Central memory CD8-positive, alpha-beta T cell (primary cell): ENCODE data around the gene DEGS1.
"Not testable (repeated sequence)": the region's sequence is repeated elsewhere in the genome, so short reads cannot be mapped to it uniquely, and the experiment has no call there.

ENCODE experiments used
- ATAC-seq: fragments of 150-1000 bp; cut with Tn5 transposase; replicated peaks from 2 replicates; pipeline ENCODE4 v1.10.0; 2022; ENCODE audit warnings: mild to moderate bottlenecking, moderate FRiP score, moderate number of reproducible peaks; ENCODE audit not compliant: poor library complexity, severe bottlenecking; ENCODE audit errors: extremely low read depth
- DNase-seq, 2 donors: peaks; one replicate each; pipeline ENCODE4 v3.0.0; 2021; ENCODE audit warnings: low spot score in 2 of 2
- H3K27ac Mint-ChIP-seq: one replicate; pipeline ENCODE4 v1.8.0; 2022; ENCODE audit warnings: low read depth, mild to moderate bottlenecking, moderate library complexity, mixed read lengths
- H3K27me3 Mint-ChIP-seq: one replicate; pipeline ENCODE4 v1.8.0; 2022; ENCODE audit warnings: mixed read lengths
- H3K36me3 Mint-ChIP-seq: one replicate; pipeline ENCODE4 v1.8.0; 2022; ENCODE audit warnings: mild to moderate bottlenecking, moderate library complexity, mixed read lengths; ENCODE audit not compliant: insufficient read depth
- H3K4me1 Mint-ChIP-seq: one replicate; pipeline ENCODE4 v1.8.0; 2022; ENCODE audit warnings: mixed read lengths
- H3K4me3 Mint-ChIP-seq: one replicate; pipeline ENCODE4 v1.8.0; 2022; ENCODE audit warnings: mild to moderate bottlenecking, moderate library complexity, mixed read lengths
- H3K9me3 Mint-ChIP-seq: one replicate; pipeline ENCODE4 v1.8.0; 2022; ENCODE audit warnings: mixed read lengths

The DEGS1 gene

GRCh38 chr1:224205438-224205840 is 22.4 kb downstream of the DEGS1 start:
- ATAC-seq: peak; percentile 74

GRCh38 chr1:224205931-224206538 is 23.0 kb downstream of the DEGS1 start:
- Mint-ChIP-seq H3K27ac (peak overlapping the region; percentile 27), H3K4me3 (peak overlapping the region; percentile 21)
- H3K4me1 Mint-ChIP-seq, H3K36me3 Mint-ChIP-seq, DNase-seq, H3K9me3 Mint-ChIP-seq, ATAC-seq, H3K27me3 Mint-ChIP-seq: not testable (repeated sequence)

More at GRCh38 chr1:224205438-224205840, 22.4 kb downstream of the DEGS1 start:
- H3K27me3 Mint-ChIP-seq: no peaks in the 10 kb centered on the region
- H3K4me3 Mint-ChIP-seq: peak overlapping the region; percentile 21
- DNase-seq: no peak
- H3K4me1 Mint-ChIP-seq: peaks cover 6% of the 10 kb centered on the region
- no peaks in the 10 kb centered on the region for H3K36me3 Mint-ChIP-seq
- no peaks in the 10 kb centered on the region for H3K9me3 Mint-ChIP-seq
- H3K27ac Mint-ChIP-seq: peak overlapping the region; percentile 27

- ATAC-seq (no peak), DNase-seq (no peak)
- no peak overlapping the region for H3K4me3 Mint-ChIP-seq
- H3K4me1 Mint-ChIP-seq: no peaks in the 10 kb centered on the region
- no peaks in the 10 kb centered on the region for H3K36me3 Mint-ChIP-seq
- H3K27ac Mint-ChIP-seq: no peak overlapping the region
- H3K27me3 Mint-ChIP-seq: no peaks in the 10 kb centered on the region
- H3K9me3 Mint-ChIP-seq: no peaks in the 10 kb centered on the region
Measured at GRCh38 chr1:224211206-224211962, 28.3 kb downstream of the DEGS1 start.

GRCh38 chr1:224212618-224213061 is 29.6 kb downstream of the DEGS1 start:
- DNase-seq (no peak), ATAC-seq (no peak)
- no peak overlapping the region for H3K27ac Mint-ChIP-seq
- H3K4me3 Mint-ChIP-seq: no peak overlapping the region
- no peaks in the 10 kb centered on the region for H3K27me3 Mint-ChIP-seq
- no peaks in the 10 kb centered on the region for H3K9me3 Mint-ChIP-seq
- no peaks in the 10 kb centered on the region for H3K36me3 Mint-ChIP-seq
- no peaks in the 10 kb centered on the region for H3K4me1 Mint-ChIP-seq

- Mint-ChIP-seq H3K27ac (no peak overlapping the region), H3K9me3 (no peaks in the 10 kb centered on the region), H3K4me1 (no peaks in the 10 kb centered on the region), H3K4me3 (no peak overlapping the region), H3K27me3 (no peaks in the 10 kb centered on the region), H3K36me3 (no peaks in the 10 kb centered on the region)
- ATAC-seq (no peak), DNase-seq (no peak)
Measured at GRCh38 chr1:224213438-224214119, 30.5 kb downstream of the DEGS1 start.

GRCh38 chr1:224216382-224216781 is 33.3 kb downstream of the DEGS1 start:
- H3K9me3 Mint-ChIP-seq: no peaks in the 10 kb centered on the region
- H3K4me1 Mint-ChIP-seq: no peaks in the 10 kb centered on the region
- H3K36me3 Mint-ChIP-seq: no peaks in the 10 kb centered on the region
- H3K27ac Mint-ChIP-seq: no peak overlapping the region
- H3K4me3 Mint-ChIP-seq: no peak overlapping the region
- ATAC-seq (no peak), DNase-seq (no peak)
- H3K27me3 Mint-ChIP-seq: no peaks in the 10 kb centered on the region

GRCh38 chr1:224217655-224218623 is 34.9 kb downstream of the DEGS1 start:
- Mint-ChIP-seq H3K9me3 (no peaks in the 10 kb centered on the region), H3K36me3 (no peaks in the 10 kb centered on the region), H3K27me3 (no peaks in the 10 kb centered on the region), H3K4me1 (no peaks in the 10 kb centered on the region), H3K27ac (no peak overlapping the region), H3K4me3 (no peak overlapping the region)
- no peak for ATAC-seq
- no peak for DNase-seq

GRCh38 chr1:224219011-224219611 is 36.1 kb downstream of the DEGS1 start:
- DNase-seq: no peak
- H3K4me1 Mint-ChIP-seq: no peaks in the 10 kb centered on the region
- H3K27ac Mint-ChIP-seq: no peak overlapping the region
- H3K36me3 Mint-ChIP-seq: no peaks in the 10 kb centered on the region
- H3K27me3 Mint-ChIP-seq: no peaks in the 10 kb centered on the region
- H3K4me3 Mint-ChIP-seq: no peak overlapping the region
- no peaks in the 10 kb centered on the region for H3K9me3 Mint-ChIP-seq
- no peak for ATAC-seq

GRCh38 chr1:224219612-224220059 is 36.6 kb downstream of the DEGS1 start:
- no peak for DNase-seq
- no peak for ATAC-seq
- Mint-ChIP-seq H3K27ac (no peak overlapping the region), H3K4me3 (no peak overlapping the region), H3K27me3 (no peaks in the 10 kb centered on the region), H3K36me3 (no peaks in the 10 kb centered on the region), H3K9me3 (no peaks in the 10 kb centered on the region), H3K4me1 (no peaks in the 10 kb centered on the region)

GRCh38 chr1:224223819-224224714 is 41.0 kb downstream of the DEGS1 start:
- no peak for DNase-seq
- Mint-ChIP-seq H3K27ac (peak overlapping the region; percentile 67), H3K4me1 (no peaks in the 10 kb centered on the region), H3K9me3 (no peaks in the 10 kb centered on the region), H3K4me3 (no peak overlapping the region), H3K27me3 (no peaks in the 10 kb centered on the region), H3K36me3 (peaks cover 16% of the 10 kb centered on the region)
- no peak for ATAC-seq

GRCh38 chr1:224226849-224227502 is 43.9 kb downstream of the DEGS1 start:
- no peaks in the 10 kb centered on the region for H3K4me1 Mint-ChIP-seq
- H3K36me3 Mint-ChIP-seq: peaks cover 34% of the 10 kb centered on the region
- H3K9me3 Mint-ChIP-seq: no peaks in the 10 kb centered on the region
- no peaks in the 10 kb centered on the region for H3K27me3 Mint-ChIP-seq
- ATAC-seq: no peak
- DNase-seq: no peak
- H3K27ac Mint-ChIP-seq: no peak overlapping the region
- H3K4me3 Mint-ChIP-seq: no peak overlapping the region
